ENCODE results near the gene EEIG1. TPM values are rescaled to one million over a fixed set of nuclear protein-coding genes. Genes with fewer than 3 reads are reported as not detected.
"Not testable (repeated sequence)": the region's sequence is repeated elsewhere in the genome, so short reads cannot be mapped to it uniquely, and the experiment has no call there.

Gene EEIG1
- 19.2 TPM for polyA plus RNA-seq (ENCODE audit: insufficient read length)

DNA sequence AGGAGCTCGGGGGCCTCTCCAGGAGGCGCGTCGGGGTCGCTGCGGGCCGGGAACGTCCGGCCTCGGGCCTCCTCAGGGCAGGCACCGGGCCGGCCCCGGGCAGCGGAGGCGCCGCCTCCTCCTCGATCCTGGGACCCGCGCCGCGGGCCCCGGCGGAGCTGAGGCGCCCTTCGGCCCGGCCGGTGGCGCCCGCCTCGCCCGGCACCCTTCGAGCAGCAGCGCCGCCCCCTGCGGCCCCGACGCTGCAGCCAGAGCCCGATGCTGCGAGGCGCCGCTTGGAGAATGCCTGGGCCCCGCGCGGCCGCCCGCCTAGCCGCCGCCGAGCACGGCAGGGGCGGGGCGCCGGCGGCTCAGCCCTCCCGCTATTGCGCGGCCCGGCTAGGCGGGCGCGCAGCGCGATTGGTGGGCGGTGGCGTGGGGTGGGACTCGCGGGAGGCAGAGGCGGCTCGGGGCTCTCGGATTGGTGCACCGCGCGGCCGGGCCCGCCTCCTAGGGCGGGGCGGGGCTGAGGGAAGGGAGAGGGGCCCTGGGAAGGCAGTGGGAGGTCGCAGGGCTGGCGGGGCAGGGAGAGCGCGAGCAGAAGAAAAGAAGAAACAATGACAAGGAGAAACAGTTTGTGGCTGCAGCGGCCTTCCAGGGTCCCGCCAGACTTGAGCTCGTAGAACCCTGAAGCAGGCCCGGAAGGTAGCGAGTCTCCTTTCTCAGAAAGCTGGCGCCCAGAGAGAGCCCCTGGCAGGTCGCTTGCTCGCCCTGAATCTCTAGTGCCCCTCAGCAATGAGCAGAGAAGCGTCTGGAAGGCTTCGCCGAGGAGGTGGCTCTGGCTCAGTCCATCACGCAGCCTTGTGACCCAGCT, at the start of gene EEIG1:
Gene EEIG1, minus strand, starts transcription at position 284 of the 853 bp plus-strand sequence. CDS start 852 bp downstream, outside the sequence.
- peak; percentile 85 for DNase-seq (ENCODE audit: low read depth)

DNA sequence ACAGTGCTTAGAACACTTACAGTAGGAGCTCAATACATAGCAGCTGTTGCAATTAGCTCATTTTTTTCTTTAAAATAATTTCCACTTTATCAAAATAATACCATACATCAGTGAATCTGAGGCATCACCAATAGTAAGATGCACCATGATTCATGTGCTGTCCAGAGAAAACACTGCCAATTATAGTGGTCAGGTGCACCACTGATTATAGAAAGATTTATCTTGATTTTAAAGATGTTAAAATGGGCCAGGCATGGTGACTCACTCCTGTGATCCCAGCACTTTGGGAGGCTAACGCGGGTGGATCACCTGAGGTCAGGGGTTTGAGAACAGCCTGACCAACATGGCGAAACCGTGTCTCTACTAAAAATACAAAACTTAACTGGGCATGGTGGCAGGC, 46.9 kb upstream of the EEIG1 start:
- no peak for DNase-seq (ENCODE audit: low read depth)

DNA sequence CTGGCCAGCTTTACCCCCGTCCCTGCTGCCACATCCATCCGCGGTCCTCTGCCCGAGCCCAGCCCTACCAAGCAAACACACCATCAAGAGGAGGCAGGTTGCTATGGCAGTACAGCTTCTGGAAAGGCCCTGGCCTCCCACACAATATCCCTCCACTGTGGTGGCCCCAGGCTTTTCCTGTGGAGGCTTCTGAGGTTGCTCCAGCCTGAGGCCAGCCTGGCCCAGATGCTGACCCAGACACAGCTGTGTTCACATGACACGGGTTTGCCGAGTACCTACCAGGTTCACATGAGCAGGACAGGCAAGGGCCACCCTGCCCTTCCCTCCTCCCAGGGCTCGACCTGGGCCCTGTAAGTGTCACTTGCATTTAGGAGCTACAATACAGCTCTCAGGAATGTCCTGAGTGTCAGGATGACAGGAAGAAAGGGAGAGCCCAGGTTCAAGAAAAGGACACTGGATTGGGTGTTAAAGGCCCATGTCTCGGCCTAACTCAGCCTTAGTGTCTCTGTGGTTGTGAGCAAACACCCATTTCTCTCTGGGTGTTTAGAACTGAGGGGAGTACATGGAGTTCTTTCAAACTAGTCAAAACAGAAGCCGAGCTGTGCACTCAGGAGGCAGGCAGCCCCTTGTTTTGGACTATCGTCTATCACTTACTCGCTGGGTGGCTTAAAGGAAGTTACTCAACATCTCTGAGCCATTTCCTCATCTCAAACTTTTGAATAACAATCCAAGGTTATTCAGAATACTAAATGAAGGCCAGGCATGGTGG, 46.2 kb upstream of the EEIG1 start:
- DNase-seq (ENCODE audit: low read depth): no peak

DNA sequence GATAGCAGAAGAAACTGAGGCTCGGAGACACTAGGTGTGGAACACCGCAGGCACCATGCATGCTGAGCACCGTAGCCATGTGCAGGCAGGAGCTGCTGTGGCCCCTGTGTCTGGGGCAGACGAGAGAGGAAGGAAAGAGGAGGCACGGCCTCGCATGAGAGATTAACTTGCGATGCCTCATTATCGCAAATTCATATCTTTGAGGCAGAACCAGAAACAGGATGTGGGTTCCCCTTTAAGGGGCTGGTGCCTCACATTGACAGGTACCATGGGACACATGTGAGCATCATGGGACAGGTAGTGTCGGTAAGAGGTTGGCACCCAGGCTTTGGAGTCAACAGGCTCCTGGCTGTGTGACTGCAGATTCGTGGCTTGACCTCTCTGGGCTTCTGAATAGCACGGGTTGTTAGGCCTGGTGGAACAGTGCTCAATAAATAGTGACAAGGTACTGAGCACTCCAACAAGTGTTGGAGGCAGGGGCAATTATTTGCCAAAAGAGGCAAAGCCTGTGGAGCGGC, 45.5 kb upstream of the EEIG1 start:
- no peak for DNase-seq (ENCODE audit: low read depth)

DNA sequence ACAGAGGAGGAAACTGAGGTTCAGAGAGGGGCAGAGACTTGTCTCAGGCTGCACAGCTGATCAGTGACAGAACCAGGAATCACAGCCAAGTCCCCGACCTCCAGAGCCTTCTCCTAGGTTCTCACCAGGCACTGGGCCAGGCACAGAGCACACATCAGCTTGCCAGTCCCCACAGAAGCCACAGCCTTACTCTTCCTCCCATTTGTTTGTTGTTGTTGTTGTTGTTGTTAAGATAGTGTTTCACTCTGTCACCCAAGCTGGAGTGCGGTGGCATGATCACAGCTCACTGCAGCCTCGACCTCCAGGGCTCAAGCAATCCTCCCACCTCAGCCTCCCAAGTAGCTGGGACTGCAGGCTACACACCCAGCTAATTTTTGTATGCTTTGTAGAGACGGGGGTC, 44.9 kb upstream of the EEIG1 start:
- no peak for DNase-seq (ENCODE audit: low read depth)

DNA sequence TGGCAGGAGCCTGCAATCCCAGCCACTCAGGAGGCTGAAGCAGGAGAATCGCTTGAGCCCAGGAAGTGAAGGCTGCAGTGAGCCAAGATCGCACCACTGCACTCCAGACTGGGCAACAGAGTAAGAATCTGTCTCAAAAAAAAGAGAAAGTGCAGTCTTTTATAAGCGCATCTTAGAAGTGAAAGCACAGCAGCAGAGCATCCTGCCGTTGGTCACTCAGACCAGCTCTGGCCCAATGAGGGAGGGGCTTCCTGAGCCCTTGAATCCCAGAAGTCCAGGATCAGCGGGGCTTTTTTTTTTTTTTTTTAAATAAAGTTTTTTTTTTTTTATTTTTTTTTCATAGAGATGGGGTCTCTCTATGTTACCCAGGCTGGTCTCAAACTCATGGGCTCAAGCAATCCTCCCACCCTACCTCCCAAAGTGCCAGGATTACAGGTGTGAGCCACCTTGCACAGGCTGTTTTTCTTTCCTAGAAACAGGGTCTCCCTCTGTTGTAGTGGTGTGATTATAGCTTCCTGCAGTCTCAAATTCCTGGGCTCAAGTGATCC, 44.0 kb upstream of the EEIG1 start:
- no peak for DNase-seq (ENCODE audit: low read depth)

DNA sequence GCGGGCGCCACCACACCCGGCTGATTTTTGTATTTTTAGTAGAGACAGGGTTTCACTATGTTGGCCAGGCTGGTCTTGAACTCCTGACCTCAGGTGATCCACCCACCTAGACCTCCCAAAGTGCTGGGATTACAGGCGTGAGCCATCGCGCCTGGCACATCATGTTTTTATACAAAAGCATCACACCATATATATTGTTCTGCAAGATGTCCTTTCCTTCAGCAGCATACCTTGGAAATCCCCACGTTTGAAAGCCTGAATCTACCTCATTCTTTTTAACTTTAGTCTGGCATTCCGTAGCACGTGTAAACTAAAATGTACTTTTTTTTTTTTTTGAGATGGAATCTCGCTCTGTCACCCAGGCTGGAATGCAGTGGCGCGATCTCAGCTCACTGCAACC, 42.9 kb upstream of the EEIG1 start:
- not testable (repeated sequence) for DNase-seq (ENCODE audit: low read depth)

DNA sequence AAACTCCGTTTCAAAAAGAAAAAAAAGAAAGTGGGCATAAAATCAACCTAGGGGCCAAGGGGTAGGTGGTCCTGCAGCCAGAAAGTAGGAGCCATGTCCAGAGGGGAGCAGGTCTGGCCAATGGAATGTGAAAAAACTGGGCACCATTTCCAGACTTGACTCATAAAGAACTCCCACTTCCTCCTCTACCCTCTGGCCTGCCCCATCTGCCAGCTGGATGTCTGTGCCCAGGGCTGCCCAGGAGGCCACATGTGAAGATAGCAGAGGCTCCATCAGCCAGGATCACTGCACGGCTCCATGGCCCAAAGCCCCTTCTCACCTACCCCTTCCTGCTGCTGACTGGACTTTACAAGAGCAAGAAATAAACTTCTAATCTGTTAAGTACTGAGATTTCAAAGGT, 42.1 kb upstream of the EEIG1 start:
- DNase-seq (ENCODE audit: low read depth): no peak

DNA sequence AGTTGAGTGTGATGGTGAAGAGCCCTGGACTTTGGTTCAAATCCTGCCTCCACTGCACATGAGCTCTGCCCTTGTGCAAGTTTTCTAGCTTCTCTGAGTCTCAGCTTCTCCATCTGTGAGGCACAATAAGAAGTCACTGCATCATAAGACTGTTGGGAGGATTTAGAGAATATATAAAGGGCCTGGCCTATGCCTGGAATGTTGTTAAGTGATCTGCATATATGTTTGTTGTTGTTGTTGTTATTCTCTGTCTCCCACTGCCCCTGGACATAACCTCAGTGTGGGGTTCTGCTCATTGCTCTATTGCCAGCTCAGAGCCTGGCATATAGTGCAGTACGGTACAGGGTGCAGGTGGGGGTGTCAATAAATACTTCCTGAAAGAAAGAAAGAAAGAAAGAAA, 40.3 kb upstream of the EEIG1 start:
- DNase-seq (ENCODE audit: low read depth): no peak

DNA sequence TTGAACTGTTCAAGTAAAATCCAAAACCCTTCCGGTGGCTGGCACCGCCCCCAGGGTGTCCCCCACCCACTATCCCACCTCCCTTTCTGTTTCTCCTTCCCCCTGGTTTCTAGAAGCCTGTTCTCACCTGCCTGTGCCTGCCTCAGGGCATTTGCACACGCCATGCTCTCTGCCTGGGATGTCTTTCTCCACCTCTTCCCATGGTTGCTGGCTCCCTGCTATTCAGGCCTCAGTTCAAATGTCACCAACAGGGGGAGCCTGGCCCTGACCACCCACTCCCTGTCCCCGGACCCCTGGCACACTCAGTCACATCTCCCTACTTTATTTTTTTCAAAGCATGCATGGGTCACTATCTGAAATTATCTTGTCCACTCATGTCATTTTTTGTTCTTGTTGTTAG, 39.9 kb upstream of the EEIG1 start:
- no peak for DNase-seq (ENCODE audit: low read depth)

DNA sequence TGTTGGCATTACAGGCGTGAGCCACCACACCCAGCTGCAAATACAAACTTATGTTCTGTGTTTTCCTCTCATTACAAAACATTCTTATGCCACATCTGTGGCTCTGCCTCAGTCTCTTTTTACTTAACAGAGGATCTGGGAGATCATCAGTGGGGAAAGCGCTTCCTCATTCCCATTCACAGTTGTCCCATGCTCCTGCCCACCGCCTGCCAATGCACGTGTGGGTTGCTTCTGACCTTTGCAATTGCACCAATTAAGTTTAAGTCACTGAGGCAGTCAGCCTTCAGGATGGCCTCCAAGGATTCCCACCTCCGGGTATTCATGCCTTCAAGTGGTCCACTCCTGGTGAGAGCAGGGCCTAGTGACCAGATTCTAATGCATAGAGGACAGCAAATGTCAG, 34.9 kb upstream of the EEIG1 start:
- no peak for DNase-seq (ENCODE audit: low read depth)

DNA sequence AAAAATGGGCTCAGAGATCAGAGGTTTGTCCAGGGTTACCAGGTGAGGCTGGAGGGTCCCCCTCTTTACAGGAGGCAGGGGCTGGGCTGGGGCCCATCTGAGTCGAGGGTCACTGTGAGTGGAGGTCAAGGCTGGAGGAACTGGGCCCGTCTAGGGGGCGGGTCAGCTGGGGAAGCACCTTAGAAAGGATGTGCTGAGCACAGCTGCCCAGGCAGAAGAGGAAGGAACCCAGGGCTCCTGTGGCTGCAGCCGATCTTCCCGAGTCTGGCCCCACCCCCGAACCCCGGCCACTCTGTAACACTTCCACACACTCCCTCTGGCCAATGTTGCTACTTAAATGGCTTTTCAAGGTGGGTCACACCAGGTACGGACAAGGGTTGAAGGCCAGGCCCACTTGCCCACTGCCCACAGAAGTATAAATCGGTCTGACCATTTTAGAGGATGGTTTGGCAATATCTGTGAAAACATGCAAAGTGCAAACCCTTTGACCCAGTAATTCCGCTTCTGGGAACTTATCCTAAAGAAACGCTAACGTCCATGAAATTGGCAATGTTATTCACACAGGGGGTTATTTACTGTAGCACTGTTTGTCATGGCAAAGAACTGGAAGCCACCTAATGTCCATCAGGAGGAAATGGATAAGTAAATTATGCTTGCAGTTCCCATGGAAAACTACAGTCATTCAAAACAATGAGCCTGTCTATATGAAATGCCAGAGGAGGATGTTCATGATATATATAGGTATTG, 30.5 kb upstream of the EEIG1 start:
- DNase-seq (ENCODE audit: low read depth): no peak

DNA sequence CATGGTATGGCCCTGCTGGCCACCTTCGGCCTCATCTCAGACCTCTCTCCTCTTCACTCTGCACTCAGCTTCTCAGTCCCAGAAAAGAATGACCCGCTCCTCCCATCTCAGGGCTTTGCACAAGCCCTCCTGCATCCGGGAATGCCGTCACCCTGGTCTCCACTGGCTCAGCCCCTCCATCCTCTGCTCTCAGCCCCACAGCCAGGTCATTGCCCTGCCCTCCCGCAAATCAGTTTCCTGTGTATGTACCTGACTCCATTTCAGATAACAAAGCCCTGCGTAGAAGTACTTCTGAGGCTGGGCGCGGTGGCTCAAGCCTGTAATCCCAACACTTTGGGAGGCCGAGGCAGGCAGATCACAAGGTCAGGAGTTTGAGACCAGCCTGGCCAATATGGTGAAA, 28.9 kb upstream of the EEIG1 start:
- DNase-seq (ENCODE audit: low read depth): no peak

DNA sequence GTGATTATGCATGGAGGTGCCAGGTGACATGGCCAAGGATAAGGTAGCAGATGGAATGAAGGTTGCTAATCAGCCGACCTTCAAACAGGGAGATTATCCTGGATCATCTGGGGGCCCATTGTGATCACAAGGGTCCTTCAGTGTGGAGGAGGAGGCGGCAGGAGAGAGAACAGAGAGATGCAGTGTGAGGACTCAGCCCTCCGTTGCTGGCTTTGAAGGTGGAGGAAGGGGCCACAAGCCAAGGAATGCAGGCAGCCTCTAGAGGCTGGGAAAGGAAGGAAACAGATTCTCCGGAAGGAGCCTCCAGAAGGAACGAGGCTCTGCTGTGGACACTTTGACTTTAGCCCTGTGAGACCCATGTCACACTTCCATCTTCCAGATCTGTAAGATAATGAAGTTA, 27.4 kb upstream of the EEIG1 start:
- no peak for DNase-seq (ENCODE audit: low read depth)

DNA sequence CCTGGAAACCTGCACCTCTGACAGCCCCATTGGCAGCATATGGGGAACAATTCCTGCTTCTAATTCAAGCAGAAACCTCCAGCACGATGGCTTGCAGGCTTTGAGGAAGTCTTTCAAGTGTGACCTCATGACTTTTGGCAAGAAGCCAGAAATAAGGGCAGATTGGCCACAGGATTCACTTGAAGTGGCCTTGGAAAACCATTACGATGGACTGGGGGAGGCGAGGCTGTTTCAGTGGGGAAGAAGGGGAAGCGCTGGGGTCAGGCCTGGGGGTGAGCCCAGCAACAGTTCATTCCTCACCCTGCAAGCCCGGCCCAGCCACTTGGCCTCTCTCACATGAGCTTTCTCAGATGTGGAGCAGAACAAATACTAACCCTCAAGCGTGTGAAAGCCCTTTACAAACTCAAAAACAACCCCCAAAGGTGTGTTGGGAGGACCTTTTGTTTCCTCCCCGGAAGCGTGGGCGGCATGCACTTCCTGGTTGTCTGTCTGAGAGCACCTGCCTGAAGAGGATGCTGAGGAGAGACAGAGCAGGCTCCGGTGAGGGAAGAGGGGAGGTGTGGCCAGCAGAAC, 26.9 kb upstream of the EEIG1 start:
- peak; percentile 41 for DNase-seq (ENCODE audit: low read depth)

DNA sequence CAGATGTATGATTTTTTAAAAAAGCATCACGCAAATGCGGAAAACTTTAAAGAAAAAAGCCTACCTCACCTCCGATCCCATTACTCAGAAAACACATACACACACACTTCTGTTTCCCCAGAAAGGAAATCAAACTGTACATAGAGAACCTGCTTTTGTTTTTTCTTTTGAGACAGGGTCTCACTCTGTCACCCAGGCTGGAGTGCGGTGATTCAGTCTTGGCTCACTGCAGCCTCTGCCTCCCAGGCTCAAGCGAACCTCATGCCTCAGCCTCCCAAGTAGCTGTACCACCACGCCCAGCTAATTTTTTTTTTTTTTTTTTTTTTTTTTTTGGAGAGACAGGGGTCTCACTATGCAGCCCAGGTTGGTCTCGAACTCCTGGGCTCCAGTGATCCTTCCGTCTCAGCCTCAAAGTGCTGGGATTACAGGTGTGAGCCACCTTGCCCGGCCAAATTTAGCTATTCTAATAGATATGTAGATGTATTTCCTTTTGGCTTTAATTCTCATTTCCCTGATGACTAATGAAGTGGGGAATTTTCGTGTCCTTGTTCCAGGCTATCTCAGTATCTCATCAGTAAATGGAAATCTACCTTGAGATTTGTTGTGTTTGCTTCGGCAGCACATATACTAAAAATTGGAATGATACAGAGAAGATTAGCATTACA, 25.7 kb upstream of the EEIG1 start:
- DNase-seq (ENCODE audit: low read depth): no peak

DNA sequence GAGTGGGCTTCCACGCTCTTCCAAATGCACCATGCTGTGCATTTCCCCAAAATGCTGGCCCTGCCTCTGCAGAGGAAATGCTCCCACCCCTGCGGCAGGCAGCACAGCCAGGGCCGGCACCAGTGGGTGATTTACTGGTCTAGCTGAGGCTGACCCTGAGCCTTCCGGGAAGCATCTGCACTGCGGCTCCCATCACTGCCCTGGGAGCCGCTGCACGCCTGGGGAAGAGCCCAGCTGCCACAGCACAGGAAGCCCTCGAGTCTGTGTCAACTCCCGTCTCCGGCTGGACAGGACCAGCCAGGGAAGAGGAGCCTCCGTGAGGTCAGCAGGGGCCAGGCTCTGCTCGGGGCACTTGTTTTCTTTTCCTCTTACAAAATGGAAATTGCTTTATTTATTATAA, 25.1 kb upstream of the EEIG1 start:
- DNase-seq (ENCODE audit: low read depth): no peak

DNA sequence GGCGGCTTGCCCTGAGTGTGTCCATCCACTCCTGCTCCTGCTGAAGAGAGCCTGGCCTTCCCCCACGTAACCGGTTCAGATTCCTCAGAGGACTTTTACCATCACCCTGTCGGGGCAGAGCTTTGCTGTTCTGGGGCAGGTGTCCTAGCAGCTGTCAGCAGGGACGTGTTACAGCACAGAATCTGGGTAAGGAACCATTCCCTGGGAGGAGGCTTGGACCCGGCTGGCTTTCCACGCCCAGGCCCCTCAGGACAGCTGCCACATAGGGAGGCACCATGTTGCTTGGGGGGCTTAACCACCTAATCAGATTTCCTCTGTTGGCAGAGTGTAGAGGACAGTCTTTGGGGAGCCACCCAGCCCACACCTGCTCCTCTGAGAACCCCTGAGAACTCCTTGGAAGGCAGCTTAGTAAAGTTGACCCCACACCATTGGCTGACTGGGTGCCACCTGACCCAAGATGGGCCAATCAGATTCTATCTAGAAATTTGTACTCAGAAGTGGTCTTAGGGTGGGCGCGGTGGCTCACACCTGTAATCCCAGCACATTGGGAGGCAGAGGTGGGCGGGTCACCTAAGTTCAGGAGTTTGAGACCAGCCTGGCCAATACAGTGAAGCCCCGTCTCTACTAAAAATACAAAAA, 23.3 kb upstream of the EEIG1 start:
- no peak for DNase-seq (ENCODE audit: low read depth)

DNA sequence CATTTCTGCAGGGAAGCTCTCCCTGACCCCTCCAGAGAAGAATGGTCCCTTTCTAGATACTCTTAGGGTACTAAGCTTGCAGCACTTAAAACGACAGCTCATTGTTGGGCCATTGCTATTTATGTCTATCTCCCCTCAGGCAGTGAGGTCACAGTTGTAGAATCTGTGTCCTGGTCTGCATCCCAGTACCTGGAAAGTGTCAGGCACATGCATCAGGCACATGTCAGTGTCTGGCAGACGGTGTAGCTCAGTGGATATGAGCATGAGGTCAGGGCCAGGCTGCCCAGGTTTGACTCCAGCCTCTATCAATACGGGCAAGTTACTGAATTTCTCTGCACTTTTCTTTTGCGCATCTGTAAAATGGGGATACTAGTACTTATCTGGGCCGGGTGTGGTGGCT, 22.2 kb upstream of the EEIG1 start:
- no peak for DNase-seq (ENCODE audit: low read depth)

DNA sequence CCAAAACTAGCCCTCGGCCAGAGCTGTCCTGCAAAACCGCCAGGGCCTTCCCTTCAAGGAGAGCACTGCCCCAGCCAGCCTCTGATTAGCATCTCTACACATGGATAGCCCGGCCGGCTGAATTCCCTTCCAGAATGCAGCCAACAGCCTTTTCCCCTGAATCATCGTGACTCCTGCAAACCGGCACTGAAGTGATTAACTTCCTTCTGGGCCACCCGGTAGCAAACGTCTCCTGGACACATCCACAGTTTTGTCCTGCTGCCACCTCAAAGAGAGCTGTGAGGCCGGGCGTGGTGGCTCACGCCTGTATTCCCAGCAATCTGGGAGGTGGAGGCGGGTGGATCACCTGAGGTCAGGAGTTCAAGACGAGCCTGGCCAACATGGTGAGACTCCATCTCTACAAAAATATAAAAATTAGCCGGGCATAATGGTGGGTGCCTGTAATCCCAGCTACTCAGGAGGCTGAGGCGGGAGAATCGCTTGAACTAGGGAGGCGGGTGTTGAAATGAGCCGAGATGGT, 21.1 kb upstream of the EEIG1 start:
- no peak for DNase-seq (ENCODE audit: low read depth)
